ENCODE measurements around the gene SVOPL.

GRCh38 chr7:138581065-138581464, 120.1 kb downstream of the SVOPL start:
- TF ChIP-seq, protein P1, sequence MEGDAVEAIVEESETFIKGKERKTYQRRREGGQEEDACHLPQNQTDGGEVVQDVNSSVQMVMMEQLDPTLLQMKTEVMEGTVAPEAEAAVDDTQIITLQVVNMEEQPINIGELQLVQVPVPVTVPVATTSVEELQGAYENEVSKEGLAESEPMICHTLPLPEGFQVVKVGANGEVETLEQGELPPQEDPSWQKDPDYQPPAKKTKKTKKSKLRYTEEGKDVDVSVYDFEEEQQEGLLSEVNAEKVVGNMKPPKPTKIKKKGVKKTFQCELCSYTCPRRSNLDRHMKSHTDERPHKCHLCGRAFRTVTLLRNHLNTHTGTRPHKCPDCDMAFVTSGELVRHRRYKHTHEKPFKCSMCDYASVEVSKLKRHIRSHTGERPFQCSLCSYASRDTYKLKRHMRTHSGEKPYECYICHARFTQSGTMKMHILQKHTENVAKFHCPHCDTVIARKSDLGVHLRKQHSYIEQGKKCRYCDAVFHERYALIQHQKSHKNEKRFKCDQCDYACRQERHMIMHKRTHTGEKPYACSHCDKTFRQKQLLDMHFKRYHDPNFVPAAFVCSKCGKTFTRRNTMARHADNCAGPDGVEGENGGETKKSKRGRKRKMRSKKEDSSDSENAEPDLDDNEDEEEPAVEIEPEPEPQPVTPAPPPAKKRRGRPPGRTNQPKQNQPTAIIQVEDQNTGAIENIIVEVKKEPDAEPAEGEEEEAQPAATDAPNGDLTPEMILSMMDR (IDR thresholded peaks at IDR 0.05), result no peak
- TF ChIP-seq POLR2A (IDR thresholded peaks at IDR 0.05) (no peak), POLR2AphosphoS5 (IDR thresholded peaks at IDR 0.05) (no peak)

Data from suprapubic skin (tissue), 4 donors.